Urinary bladder (tissue), 4 donors: Measurements from ENCODE around the gene TOP1. TPM values are rescaled to one million over a fixed set of nuclear protein-coding genes. Genes with fewer than 3 reads are reported as not detected.
A peak's percentile ranks its signal among the peaks of the same experiment; 100 is the strongest.

Source experiments
- DNase-seq: peaks from one replicate; pipeline ENCODE4 v3.0.0-alpha.2; 2015; ENCODE audit errors: extremely low spot score
- H3K27ac ChIP-seq: one replicate; pipeline ENCODE4 v1.5.1; 2013; ENCODE audit warnings: low read depth, mild to moderate bottlenecking, moderate library complexity
- H3K36me3 ChIP-seq: one replicate; pipeline ENCODE4 v1.6.1; 2013; ENCODE audit warnings: mild to moderate bottlenecking, moderate library complexity; ENCODE audit not compliant: insufficient read depth
- H3K4me1 ChIP-seq: one replicate; pipeline ENCODE4 v1.6.1; 2013; ENCODE audit warnings: mild to moderate bottlenecking, moderate library complexity; ENCODE audit not compliant: insufficient read depth
- H3K4me3 ChIP-seq: one replicate; pipeline ENCODE4 v1.5.1; 2013; ENCODE audit warnings: low read depth, low read length
- WGBS: extraction: QIAGEN DNeasy Blood & Tissue Kit; methylation state at CpG from one replicate; pipeline ENCODE4 v1.1.7; 2013; 5-methylcytosine and 5-hydroxymethylcytosine counted together
- polyA plus RNA-seq: library from polyadenylated mRNA; stranded (reverse); fragments of 200-250 nt; gene quantifications from one replicate; pipeline ENCODE4 v1.2.3, GENCODE V29; 2013
- total RNA-seq: library from RNA; depleted of rRNA; stranded (reverse); fragments of >200 nt; gene quantifications from one replicate; pipeline ENCODE4 v1.2.3, GENCODE V29; 2014
- donor health status: healthy with polysubstance abuse.
- donor health status: healthy.

Gene TOP1
- total and polyA plus RNA-seq, 2 donors, result 26.9 to 29.2 TPM

DNA sequence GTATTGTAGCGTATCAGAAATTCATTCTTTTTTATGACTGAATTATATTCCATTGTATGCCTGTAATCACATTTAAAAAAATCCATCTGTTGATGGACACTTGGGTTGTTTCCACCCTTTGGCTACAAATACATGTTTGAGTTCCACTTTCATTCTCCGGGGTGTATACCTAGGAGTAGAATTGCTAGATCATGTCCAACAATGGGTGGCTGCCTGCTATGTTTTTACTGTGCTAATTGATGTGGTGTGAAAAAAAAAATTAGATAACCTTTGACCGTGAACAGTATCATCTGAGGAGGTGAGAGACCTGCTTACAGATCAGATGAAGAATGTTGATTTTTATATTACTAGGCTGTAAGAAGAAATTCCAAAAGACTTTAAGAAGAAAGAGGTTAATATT lies 37.1 kb downstream of the TOP1 start:
- 92% methylated on average over 3 of the region's 3 CpGs for WGBS
- no peak for DNase-seq

DNA sequence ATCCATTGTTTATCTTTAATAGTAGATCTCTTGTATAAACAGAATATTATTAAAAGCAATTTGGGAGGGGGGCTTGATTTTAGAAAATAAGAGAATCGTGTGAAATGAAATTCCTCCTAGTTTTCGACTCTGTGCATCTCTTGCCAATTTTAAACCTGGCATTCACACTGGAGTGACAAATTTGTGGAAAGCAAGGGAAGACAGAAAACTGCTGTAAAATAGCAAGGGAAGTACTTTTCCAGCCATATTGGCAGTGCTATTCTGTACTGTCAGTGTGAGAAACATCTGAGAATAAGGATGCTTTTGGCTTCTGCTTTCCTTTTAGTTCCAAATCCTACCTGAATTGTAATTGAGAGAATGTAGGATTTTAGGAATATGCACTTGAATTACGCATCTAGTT lies 40.2 kb downstream of the TOP1 start:
- no peaks in the 10 kb centered on the region for H3K36me3 ChIP-seq
- peaks cover 1% of the 10 kb centered on the region for H3K4me1 ChIP-seq
- no peak overlapping the region for H3K27ac ChIP-seq
- WGBS, result 61% methylated on average over 3 of the region's 3 CpGs
- DNase-seq, result no peak
- no peak overlapping the region for H3K4me3 ChIP-seq

More for the DNA sequence above, 37.1 kb downstream of the TOP1 start:
- Histone ChIP-seq H3K4me1 (peaks cover 1% of the 10 kb centered on the region), H3K27ac (no peak overlapping the region), H3K36me3 (no peaks in the 10 kb centered on the region), H3K4me3 (no peak overlapping the region)

DNA sequence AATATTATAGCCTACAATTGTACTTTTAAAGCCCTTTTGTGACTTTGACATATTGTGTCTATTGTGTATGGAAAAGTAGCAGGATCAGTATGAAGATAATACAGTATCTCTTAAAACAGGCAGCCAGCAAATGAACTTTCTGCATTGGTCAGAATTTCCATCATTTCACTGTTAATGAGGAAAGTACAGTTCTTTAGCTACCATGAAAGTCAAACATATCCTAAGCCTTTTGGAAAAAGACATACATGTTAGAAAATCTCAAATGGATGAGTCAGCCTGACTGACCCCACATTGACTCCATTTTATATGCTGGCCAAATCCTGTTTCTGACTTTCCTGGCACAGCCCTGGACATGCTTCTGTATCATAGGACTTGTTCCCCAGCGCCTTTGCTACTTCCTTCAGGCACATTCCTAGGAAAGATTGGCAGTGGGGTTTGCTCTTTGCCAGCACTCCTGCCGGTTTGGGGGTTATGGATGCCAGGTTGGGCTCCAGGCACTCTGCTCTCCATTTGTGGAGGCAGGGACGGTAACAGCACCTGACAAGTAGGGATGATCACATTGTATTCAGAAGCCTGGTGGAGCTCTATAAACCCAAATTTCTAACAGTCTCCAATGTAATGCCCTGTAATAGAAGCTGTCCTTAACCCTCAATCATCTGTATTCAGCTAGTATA lies 43.7 kb downstream of the TOP1 start:
- Histone ChIP-seq H3K27ac (no peak overlapping the region), H3K4me1 (peaks cover 3% of the 10 kb centered on the region), H3K4me3 (no peak overlapping the region), H3K36me3 (no peaks in the 10 kb centered on the region)
- DNase-seq, result no peak
- WGBS, result 17% methylated on average over 3 of the region's 3 CpGs

DNA sequence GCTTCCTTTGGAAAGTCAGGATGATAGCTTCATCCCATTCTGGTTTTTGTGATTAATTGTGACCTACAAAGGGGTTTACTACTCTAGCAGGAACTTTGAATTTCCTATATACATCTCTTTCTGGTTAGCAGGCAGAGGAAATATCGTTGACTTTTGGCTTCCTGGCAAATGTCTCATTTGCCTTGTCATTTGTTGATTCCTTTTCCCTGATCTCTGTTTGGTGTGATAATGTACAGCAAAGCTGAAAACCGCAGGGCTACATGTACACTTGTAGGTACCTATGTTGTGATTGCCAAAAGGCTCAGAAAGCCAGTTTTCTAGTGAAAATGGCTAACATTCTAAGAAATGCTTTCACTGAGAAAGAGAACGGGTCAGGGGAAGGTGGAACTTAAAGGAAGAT lies 44.3 kb downstream of the TOP1 start:
- Histone ChIP-seq H3K27ac (no peak overlapping the region), H3K36me3 (no peaks in the 10 kb centered on the region), H3K4me1 (peaks cover 3% of the 10 kb centered on the region), H3K4me3 (no peak overlapping the region)
- WGBS, result 45% methylated on average over 3 of the region's 3 CpGs
- no peak for DNase-seq

DNA sequence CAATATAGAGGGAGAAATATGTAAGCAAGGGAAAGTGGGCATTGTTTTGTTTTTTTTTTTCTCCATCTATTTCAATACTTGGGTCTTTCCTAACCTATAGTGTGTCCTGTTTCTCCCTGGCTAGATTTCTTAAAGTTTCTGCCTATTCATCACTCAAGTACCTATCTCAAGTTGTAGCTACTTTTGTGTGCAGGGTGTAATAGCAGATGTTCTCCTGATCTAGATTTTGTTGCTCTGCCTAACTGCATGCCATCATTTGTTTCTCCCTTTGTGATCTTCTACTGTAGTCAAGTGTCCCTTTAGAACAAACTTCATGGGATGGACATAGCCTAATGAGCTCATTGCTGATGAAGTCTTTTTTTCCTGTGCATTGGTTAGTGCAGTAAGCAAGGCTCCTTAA lies 45.8 kb downstream of the TOP1 start:
- Histone ChIP-seq H3K27ac (no peak overlapping the region), H3K36me3 (no peaks in the 10 kb centered on the region), H3K4me3 (no peak overlapping the region), H3K4me1 (peaks cover 3% of the 10 kb centered on the region)
- DNase-seq, result no peak

DNA sequence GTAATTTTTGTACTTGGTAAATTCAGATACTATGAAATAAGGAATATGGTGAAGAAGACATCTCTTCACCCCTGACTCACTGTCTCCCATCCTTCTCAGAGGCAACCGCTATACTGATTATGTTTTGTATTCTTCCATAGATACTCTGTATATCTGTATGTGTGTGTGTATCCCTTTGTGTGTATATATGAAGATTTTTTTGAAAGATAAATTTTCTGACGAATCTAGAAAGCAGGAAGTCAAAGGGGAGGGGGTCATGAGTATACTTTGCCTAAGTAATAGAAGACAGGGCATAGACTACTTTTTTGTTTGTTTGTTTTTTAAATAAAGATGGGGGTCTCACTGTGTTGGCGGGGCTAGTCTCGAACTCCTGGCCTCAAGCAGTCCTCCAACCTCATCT lies 48.2 kb downstream of the TOP1 start:
- no peaks in the 10 kb centered on the region for H3K36me3 ChIP-seq
- 80% methylated on average over 4 of the region's 4 CpGs for WGBS
- no peak overlapping the region for H3K4me3 ChIP-seq
- no peak for DNase-seq
- H3K4me1 ChIP-seq, result peaks cover 3% of the 10 kb centered on the region
- H3K27ac ChIP-seq, result no peak overlapping the region

DNA sequence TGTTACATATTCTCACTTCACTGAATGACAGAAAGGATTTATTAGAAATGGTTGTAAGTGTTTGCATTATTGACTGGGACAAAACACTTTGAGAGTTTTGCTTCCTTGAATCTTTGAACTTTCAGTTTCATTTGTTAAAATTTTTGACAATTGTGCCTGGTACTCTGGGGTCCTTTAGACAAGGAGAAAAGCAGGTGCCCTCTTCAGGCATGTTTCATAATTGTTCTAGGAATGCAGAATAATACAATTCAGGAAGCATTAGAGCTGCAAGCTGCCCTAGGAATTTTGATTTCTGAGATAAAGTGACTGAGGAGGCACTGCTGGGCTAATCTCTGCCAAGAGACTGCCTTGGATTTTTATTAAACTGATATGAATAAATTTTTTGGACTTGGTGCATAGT lies 49.7 kb downstream of the TOP1 start:
- H3K4me1 ChIP-seq, result peaks cover 3% of the 10 kb centered on the region
- peaks cover 2% of the 10 kb centered on the region for H3K36me3 ChIP-seq
- no peak for DNase-seq
- no peak overlapping the region for H3K4me3 ChIP-seq
- H3K27ac ChIP-seq, result no peak overlapping the region

DNA sequence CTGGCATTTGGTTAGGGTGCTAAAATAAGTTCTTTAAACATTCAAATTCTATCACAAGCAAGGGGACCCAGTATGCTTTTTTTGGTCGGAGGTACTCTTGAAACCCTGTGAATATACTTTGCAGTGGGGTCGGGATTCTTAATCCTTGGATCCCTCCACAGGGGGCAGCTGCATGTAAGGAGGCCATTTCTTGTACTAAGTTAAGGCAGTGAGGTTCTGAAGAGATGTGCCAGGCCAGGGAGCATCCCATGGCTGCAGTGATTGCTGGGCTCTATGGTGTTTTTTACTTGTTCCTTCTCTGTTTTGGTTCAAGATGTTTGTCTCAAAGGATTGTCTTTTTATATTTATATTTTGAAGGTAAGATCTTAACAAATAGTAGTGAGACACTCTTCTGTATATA lies 50.4 kb downstream of the TOP1 start:
- 76% methylated on average over 2 of the region's 2 CpGs for WGBS
- Histone ChIP-seq H3K36me3 (peaks cover 2% of the 10 kb centered on the region), H3K27ac (no peak overlapping the region), H3K4me1 (peaks cover 3% of the 10 kb centered on the region), H3K4me3 (no peak overlapping the region)
- DNase-seq, result no peak

DNA sequence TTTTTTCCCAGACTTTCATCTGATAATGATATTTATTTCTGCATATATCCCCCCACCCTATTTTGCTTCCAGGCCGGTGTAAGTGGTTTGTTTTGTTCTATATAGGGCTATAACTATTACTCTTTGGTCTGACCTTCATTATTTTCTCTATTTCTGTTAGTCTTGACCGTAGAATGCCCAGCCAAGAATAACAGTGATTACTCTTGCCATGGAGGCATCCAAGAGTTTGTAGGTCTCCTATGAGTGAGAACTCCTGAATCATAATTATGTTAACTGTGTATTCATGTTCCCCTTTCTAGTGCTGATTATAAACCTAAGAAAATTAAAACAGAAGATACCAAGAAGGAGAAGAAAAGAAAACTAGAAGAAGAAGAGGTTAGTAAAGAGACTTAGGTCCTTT lies 52.2 kb downstream of the TOP1 start:
- Histone ChIP-seq H3K36me3 (peaks cover 2% of the 10 kb centered on the region), H3K4me1 (no peaks in the 10 kb centered on the region), H3K27ac (no peak overlapping the region), H3K4me3 (no peak overlapping the region)
- 87% methylated on average over 2 of the region's 2 CpGs for WGBS
- DNase-seq, result no peak

DNA sequence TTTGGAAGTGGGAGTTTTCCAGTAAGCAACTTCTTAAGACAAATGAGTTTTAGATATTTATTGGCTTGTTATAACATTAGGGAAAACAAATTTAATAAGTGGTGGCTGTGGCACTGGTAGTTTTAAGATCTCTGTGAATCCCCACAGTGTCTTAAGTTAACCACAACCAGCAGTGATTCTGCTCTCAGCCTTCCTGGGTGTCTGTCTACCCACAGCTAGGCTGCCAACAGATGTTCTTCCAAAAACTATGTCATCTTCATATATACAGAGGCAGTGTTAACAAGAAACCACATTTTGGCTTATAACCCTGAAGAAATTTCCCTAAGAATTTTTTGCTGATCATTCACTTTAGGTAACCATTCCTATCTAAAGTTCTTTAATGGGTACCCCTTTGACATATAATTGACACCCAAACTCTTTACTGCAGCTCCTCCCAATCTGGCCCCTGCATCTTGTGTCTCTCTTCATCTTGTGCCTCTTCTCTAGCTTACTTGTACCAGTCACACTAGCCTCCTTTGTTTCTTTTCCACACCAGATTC lies 52.7 kb downstream of the TOP1 start:
- Histone ChIP-seq H3K4me3 (no peak overlapping the region), H3K36me3 (peaks cover 2% of the 10 kb centered on the region), H3K4me1 (no peaks in the 10 kb centered on the region), H3K27ac (no peak overlapping the region)
- no peak for DNase-seq

DNA sequence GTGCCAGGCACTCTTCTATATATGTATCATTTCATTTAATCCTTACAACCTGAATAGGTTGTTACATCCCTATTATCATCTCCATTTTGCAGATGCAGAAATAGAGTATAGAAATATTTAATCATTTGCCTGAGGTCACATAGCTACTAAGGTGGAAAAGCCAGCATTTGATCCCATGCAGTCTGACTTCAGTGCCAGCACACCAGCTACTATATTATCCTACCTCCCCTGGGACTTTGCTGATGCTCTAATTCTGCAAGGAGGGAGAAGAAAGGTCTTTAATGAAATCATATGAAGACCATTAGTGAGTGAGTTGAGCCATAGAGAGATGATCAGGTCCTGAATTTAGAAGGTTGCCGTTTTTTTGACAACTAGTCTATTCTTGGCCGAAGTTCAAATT lies 53.7 kb downstream of the TOP1 start:
- no peak overlapping the region for H3K4me3 ChIP-seq
- no peaks in the 10 kb centered on the region for H3K4me1 ChIP-seq
- 76% methylated on average over 2 of the region's 2 CpGs for WGBS
- H3K27ac ChIP-seq, result no peak overlapping the region
- peaks cover 2% of the 10 kb centered on the region for H3K36me3 ChIP-seq
- no peak for DNase-seq

DNA sequence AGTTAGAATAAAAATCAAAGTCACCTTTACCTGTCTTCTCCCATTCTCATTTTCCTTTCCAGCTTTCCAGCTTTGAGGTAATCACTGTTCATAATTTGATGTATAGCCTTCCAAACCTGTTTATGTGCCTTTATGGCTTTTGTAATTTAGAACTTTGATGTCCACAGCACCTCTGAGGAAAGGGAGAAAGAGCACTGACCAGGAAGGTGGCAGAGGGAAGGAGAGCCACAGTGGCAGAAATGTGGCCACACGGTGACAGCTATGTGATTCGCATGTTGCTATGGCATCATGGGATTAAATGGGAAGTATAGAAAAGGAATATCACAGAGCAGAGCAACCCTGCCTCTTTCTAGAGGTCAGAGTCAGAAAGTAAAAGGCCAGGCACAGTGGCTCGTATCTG lies 57.0 kb downstream of the TOP1 start:
- Histone ChIP-seq H3K27ac (no peak overlapping the region), H3K36me3 (peaks cover 2% of the 10 kb centered on the region), H3K4me3 (no peak overlapping the region), H3K4me1 (no peaks in the 10 kb centered on the region)
- no peak for DNase-seq
- WGBS, result 86% methylated on average over 3 of the region's 3 CpGs

DNA sequence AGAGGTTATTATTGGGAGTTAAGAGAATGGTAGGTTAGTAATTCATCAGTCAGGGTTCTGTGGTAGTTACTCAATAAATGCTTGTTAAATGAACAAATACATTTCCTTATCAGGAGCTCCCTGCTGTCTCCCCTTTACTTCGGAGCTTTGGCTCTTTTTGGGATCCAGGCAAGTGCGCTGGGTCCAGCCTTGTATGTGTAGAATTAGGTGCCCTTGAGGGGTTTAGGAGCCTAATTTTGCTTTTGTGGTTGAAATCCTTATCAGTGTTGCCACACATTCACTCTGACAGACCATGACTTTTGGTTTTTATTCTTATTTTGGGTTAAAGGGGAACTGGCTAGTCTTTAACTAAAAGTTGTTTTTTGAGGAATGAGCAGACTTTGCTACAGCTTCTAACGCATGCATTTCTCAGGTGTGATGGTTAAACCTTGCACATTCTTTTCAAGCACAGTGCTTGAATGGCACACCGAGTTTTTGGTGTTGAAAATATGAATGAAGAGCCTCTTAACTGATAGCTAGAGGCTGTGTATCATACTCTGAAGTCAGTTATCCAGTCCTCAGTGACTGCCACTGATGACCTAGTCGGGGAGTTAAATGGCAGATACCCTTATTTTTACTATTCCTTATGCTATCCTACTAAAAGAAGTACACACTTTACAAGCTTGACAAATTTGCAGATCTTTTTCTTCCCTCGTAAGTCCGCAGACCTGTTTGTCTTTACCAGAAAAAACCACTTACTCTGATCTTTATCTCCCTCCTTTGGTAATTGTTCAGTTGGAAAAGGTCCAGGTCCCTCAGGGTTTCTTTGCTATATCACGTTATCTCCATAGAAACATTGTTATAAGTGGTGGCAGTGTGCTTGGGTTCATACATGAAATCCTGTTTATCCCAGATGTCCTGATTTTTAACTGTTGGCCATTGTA lies 58.0 kb downstream of the TOP1 start:
- peaks cover 2% of the 10 kb centered on the region for H3K36me3 ChIP-seq
- no peaks in the 10 kb centered on the region for H3K4me1 ChIP-seq
- DNase-seq, result peak; percentile 84
- WGBS, result 73% methylated on average over 8 of the region's 8 CpGs
- no peak overlapping the region for H3K4me3 ChIP-seq
- H3K27ac ChIP-seq, result no peak overlapping the region

DNA sequence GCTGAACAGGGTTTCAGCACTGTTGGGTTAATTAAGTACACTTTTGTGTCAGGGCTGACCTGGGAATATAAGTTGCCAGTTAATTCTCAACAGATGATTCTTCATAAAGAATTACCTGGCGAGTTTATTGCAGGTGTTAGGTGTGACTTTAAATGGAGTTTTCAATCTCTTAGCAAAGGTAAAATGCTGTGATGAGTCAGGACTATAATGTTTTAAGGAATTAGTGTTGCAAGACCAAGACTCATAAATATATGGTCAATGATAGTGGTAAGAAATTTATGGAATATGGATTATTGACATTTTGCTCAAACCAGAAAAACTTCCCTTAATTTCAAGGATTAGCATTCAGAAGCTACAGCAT lies 58.7 kb downstream of the TOP1 start:
- WGBS, result 87% methylated on average over 1 of the region's 1 CpG
- Histone ChIP-seq H3K4me1 (no peaks in the 10 kb centered on the region), H3K36me3 (no peaks in the 10 kb centered on the region), H3K27ac (no peak overlapping the region), H3K4me3 (no peak overlapping the region)
- DNase-seq, result no peak
